H1 (cell line): ENCODE data around the gene ANKRD13C. TPM values are rescaled to one million over a fixed set of nuclear protein-coding genes. Genes with fewer than 3 reads are reported as not detected.

Experiments used
- CTCF ChIA-PET: fragments of 300-600 bp; sonication (Branson Sonifier 250); formaldehyde crosslinking; loops from one replicate; lab custom pipeline; 2021; ENCODE audit not compliant: partially characterized antibody; lab: Charles Lee
- POLR2A ChIA-PET: fragments of 300-600 bp; sonication (Branson Sonifier 250); formaldehyde crosslinking; loops from one replicate; lab custom pipeline; 2021; ENCODE audit warnings: inconsistent platforms; ENCODE audit not compliant: partially characterized antibody; lab: Charles Lee
- DNase-seq, 2 experiments: peaks; one replicate each; pipeline versions ENCODE4 v3.0.0 to v3.0.0-alpha.2; 2010 to 2022; ENCODE audit warnings: low spot score in 2 of 2, low read depth in 1 of 2, mixed read lengths in 1 of 2
- FAIRE-seq: peaks from 2 replicates; lab custom pipeline; 2011; peaks lifted over from hg19 to GRCh38; lab: Jason Lieb, UNC
- H2AFZ ChIP-seq: 2 replicates; pipeline ENCODE4 v1.8.1; 2012; ENCODE audit warnings: low read length, inconsistent platforms
- H2AK5ac ChIP-seq: 2 replicates; pipeline ENCODE4 v1.6.1; 2013; ENCODE audit warnings: low read depth, low read length
- H2BK120ac ChIP-seq: replicated peaks from 2 replicates; pipeline ENCODE3; 2013; ENCODE audit warnings: low read depth, low read length, inconsistent platforms
- H2BK12ac ChIP-seq: 2 replicates; pipeline ENCODE4 v1.6.1; 2013; ENCODE audit warnings: low read depth, low read length
- H2BK15ac ChIP-seq: 2 replicates; pipeline ENCODE4 v1.6.1; 2013; ENCODE audit warnings: low read length
- H2BK20ac ChIP-seq: 2 replicates; pipeline ENCODE4 v1.6.1; 2013; ENCODE audit warnings: low read length
- H2BK5ac ChIP-seq: 2 replicates; pipeline ENCODE4 v1.6.1; 2013; ENCODE audit warnings: low read depth, low read length
- H3K14ac ChIP-seq: 2 replicates; pipeline ENCODE4 v1.6.1; 2013; ENCODE audit warnings: inconsistent platforms; ENCODE audit not compliant: insufficient read length
- H3K18ac ChIP-seq: 2 replicates; pipeline ENCODE4 v1.6.1; 2013; ENCODE audit warnings: low read length; ENCODE audit errors: extremely low read depth
- H3K23ac ChIP-seq: 2 replicates; pipeline ENCODE4 v1.6.1; 2013; ENCODE audit warnings: inconsistent platforms; ENCODE audit not compliant: insufficient read length
- H3K23me2 ChIP-seq: 2 replicates; pipeline ENCODE4 v1.6.1; 2013; ENCODE audit warnings: low read depth, low read length
- H3K27ac ChIP-seq: 2 replicates; pipeline ENCODE4 v1.6.1; 2011; ENCODE audit warnings: low read depth, low read length, inconsistent platforms
- H3K27me3 ChIP-seq, 4 experiments: replicated peaks in 1 of 4; 1 replicate in 1 of 4; 2 replicates in 3 of 4; pipeline versions ENCODE4 v1.6.1 to v1.8.1; 2011 to 2013; ENCODE audit warnings: low read length in 3 of 4, mild to moderate bottlenecking in 3 of 4, inconsistent platforms in 2 of 4, mixed read lengths in 2 of 4, moderate library complexity in 1 of 4; ENCODE audit not compliant: control insufficient read depth in 3 of 4, insufficient read depth in 3 of 4; ENCODE audit errors: extremely low read depth in 1 of 4
- H3K36me3 ChIP-seq, 4 experiments: 2 replicates each; pipeline versions ENCODE4 v1.6.1 to v1.8.1; 2011 to 2013; ENCODE audit warnings: mild to moderate bottlenecking in 4 of 4, low read length in 3 of 4, moderate library complexity in 2 of 4, control low read depth in 1 of 4, inconsistent platforms in 1 of 4; ENCODE audit not compliant: insufficient read depth in 4 of 4, control insufficient read depth in 2 of 4
- H3K4ac ChIP-seq: replicated peaks from 2 replicates; pipeline ENCODE3; 2013; ENCODE audit warnings: low read length, low read depth, mixed read lengths, inconsistent platforms; ENCODE audit not compliant: insufficient read length
- H3K4me1 ChIP-seq, 4 experiments: replicated peaks in 1 of 4; 1 replicate in 1 of 4; 2 replicates in 3 of 4; pipeline versions ENCODE4 v1.6.1 to v1.8.1; 2011 to 2013; ENCODE audit warnings: low read length in 3 of 4, inconsistent platforms in 2 of 4, mixed read lengths in 1 of 4; ENCODE audit not compliant: insufficient read depth in 4 of 4, control insufficient read depth in 3 of 4
- H3K4me2 ChIP-seq, 2 experiments: 2 replicates each; pipeline versions ENCODE4 v1.6.1 to v1.8.1; 2011 to 2013; ENCODE audit warnings: low read depth in 2 of 2, low read length in 2 of 2, control low read depth in 1 of 2, inconsistent platforms in 1 of 2, mild to moderate bottlenecking in 1 of 2; ENCODE audit not compliant: insufficient read depth in 1 of 2
- H3K4me3 ChIP-seq, 4 experiments: fragments of 200-600, 300-600 bp in 1 of 4; sonication (generic), shearing (Covaris generic), sonication (Bioruptor Twin) in 1 of 4; 2 replicates each; pipeline versions ENCODE4 v1.5.1 to v1.8.1; 2011 to 2016; ENCODE audit warnings: low read length in 4 of 4, low read depth in 3 of 4, control low read depth in 2 of 4, inconsistent platforms in 2 of 4, mild to moderate bottlenecking in 2 of 4, mixed read lengths in 1 of 4, moderate library complexity in 1 of 4; ENCODE audit not compliant: insufficient read depth in 2 of 4; ENCODE audit errors: extremely low read depth in 1 of 4
- H3K56ac ChIP-seq: replicated peaks from 2 replicates; pipeline ENCODE3; 2013; ENCODE audit warnings: low read depth, mild to moderate bottlenecking, mixed read lengths, low read length, inconsistent platforms; ENCODE audit not compliant: insufficient read length
- H3K79me1 ChIP-seq: 2 replicates; pipeline ENCODE4 v1.6.1; 2013; ENCODE audit warnings: low read depth, low read length, control low read depth
- H3K79me2 ChIP-seq, 2 experiments: 2 replicates each; pipeline versions ENCODE4 v1.6.1 to v1.8.1; 2012 to 2013; ENCODE audit warnings: low read length in 2 of 2, mild to moderate bottlenecking in 2 of 2, inconsistent platforms in 1 of 2; ENCODE audit not compliant: insufficient read depth in 2 of 2, control insufficient read depth in 1 of 2
- H3K9ac ChIP-seq, 4 experiments: replicated peaks in 1 of 4; 1 replicate in 1 of 4; 2 replicates in 3 of 4; pipeline versions ENCODE4 v1.6.1 to v1.8.1; 2011 to 2013; ENCODE audit warnings: low read depth in 3 of 4, low read length in 3 of 4, control low read depth in 2 of 4, mild to moderate bottlenecking in 2 of 4, moderate library complexity in 2 of 4, inconsistent platforms in 1 of 4; ENCODE audit errors: extremely low read depth in 1 of 4
- H3K9me3 ChIP-seq, 2 experiments: 2 replicates each; pipeline versions ENCODE4 v1.6.1 to v1.8.1; 2012 to 2013; ENCODE audit warnings: mild to moderate bottlenecking in 2 of 2, moderate library complexity in 2 of 2, control low read depth in 1 of 2, inconsistent platforms in 1 of 2, low read depth in 1 of 2, low read length in 1 of 2, mixed read lengths in 1 of 2; ENCODE audit not compliant: insufficient read depth in 2 of 2
- H4K20me1 ChIP-seq, 2 experiments: replicated peaks in 1 of 2; 2 replicates each; pipeline versions ENCODE3 to v1.8.1; 2011 to 2013; ENCODE audit warnings: inconsistent platforms in 2 of 2, low read length in 2 of 2, mild to moderate bottlenecking in 1 of 2; ENCODE audit not compliant: insufficient read depth in 2 of 2, control insufficient read depth in 1 of 2
- H4K5ac ChIP-seq: 2 replicates; pipeline ENCODE4 v1.6.1; 2013; ENCODE audit warnings: low read length, low read depth, mixed read lengths, inconsistent platforms; ENCODE audit not compliant: insufficient read length
- H4K8ac ChIP-seq: 2 replicates; pipeline ENCODE4 v1.8.0; 2013; ENCODE audit warnings: mild to moderate bottlenecking, moderate library complexity, low read length, inconsistent platforms; ENCODE audit not compliant: insufficient read depth; ENCODE audit errors: extremely low read depth
- H4K91ac ChIP-seq: replicated peaks from 2 replicates; pipeline ENCODE3; 2013; ENCODE audit warnings: low read length, mixed read lengths, inconsistent platforms; ENCODE audit not compliant: insufficient read length
- RXRA ChIP-seq: IDR thresholded peaks from 2 replicates; pipeline ENCODE4 v1.6.1; 2011; ENCODE audit warnings: low read depth, mild to moderate bottlenecking, low read length, moderate library complexity; ENCODE audit not compliant: insufficient read depth
- SIN3A ChIP-seq, 2 experiments: IDR thresholded peaks in 1 of 2; conservative IDR thresholded peaks in 1 of 2; 2 replicates each; pipeline ENCODE4 v1.6.1; 2011 to 2012; ENCODE audit warnings: low read length in 2 of 2, improper control_type of control experiment in 1 of 2, low read depth in 1 of 2, mild to moderate bottlenecking in 1 of 2
- SIX5 ChIP-seq: IDR thresholded peaks from 2 replicates; pipeline ENCODE4 v1.6.1; 2011; ENCODE audit warnings: mild to moderate bottlenecking, low read depth, low read length
- WGBS, 2 experiments: shearing (Covaris generic) in 1 of 2; methylation state at CpG; one replicate each; pipeline versions ENCODE4 v1.1.6 to v1.1.7; 2013 to 2015; ENCODE audit warnings: low lambda C conversion rate in 2 of 2, mixed read lengths in 2 of 2, inconsistent platforms in 1 of 2, low coverage in 1 of 2, missing lambda C conversion rate in 1 of 2; ENCODE audit not compliant: insufficient replicate concordance in 2 of 2, insufficient coverage in 1 of 2, insufficient read length in 1 of 2; ENCODE audit errors: extremely low coverage in 1 of 2, missing lambda C conversion rate in 1 of 2; 5-methylcytosine and 5-hydroxymethylcytosine counted together
- polyA plus RNA-seq, 7 experiments: library from polyadenylated mRNA; depleted of rRNA in 3 of 7; stranded (reverse) in 5 of 7; unstranded in 2 of 7; fragments of >200 nt in 5 of 7; fragments of 200-250 nt in 2 of 7; gene quantifications; 1 replicate in 5 of 7; 2 replicates in 1 of 7; 4 replicates in 1 of 7; pipeline versions ENCODE4 v1.2.1 to v1.2.3, GENCODE V29; 2011 to 2013; ENCODE audit warnings: missing spikeins in 2 of 7, mixed read lengths in 2 of 7
- total RNA-seq: library from RNA; stranded (reverse); fragmentation: NEBNext Ultra II Directional; extraction: Animal tissue kit (Norgen Biotek cat#: 25700); gene quantifications from 2 replicates; pipeline ENCODE4 v1.2.1, GENCODE V29; 2021

Gene ANKRD13C
- total and polyA plus RNA-seq, 2 of the 8 experiments (the other 6 are each of a cell fraction or from before 2014, with no cell fraction given), result 4.8 to 21.7 TPM

DNA sequence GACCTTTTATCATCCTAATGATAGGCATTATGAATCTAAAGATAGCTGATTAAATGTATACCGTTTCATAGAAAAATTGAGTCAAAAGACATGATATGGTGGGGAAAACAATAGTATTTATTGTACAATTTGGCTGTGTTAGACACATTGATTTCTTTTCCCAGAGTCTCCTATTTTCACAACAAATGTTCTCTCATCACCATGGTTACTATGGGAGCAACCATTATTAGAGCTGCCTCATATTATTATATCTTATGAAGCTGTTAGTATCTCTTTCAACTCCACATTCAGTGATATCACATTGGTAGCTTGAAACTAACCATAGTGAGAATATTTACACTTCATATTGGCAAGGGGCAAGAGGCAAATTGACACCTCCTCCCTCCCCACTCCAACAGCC is 45.8 kb upstream of the ANKRD13C start:
- DNase-seq, result no peak
- Histone ChIP-seq H3K4ac (no peak overlapping the region), H3K9ac (no peak overlapping the region), H2BK12ac (no peak overlapping the region), H2AK5ac (no peak overlapping the region), H3K4me2 (no peak overlapping the region), H3K4me1 (peaks cover 0 to 3% (median 0%) of the 10 kb centered on the region in 4 experiments; a peak in 1 of 7 replicates), H3K9me3 (no peaks in the 10 kb centered on the region), H2BK120ac (no peak overlapping the region), H4K5ac (no peak overlapping the region), H3K36me3 (no peaks in the 10 kb centered on the region), H4K20me1 (no peaks in the 10 kb centered on the region), H3K23me2 (no peaks in the 10 kb centered on the region), H2BK15ac (no peak overlapping the region), H3K14ac (no peak overlapping the region), H2AFZ (no peak overlapping the region), H3K79me1 (no peaks in the 10 kb centered on the region), H3K27me3 (no peaks in the 10 kb centered on the region), H4K8ac (no peak overlapping the region), H3K23ac (no peak overlapping the region), H2BK5ac (no peak overlapping the region), H4K91ac (no peak overlapping the region), H2BK20ac (no peak overlapping the region), H3K27ac (no peak overlapping the region), H3K56ac (no peak overlapping the region), H3K79me2 (no peaks in the 10 kb centered on the region), H3K18ac (no peak overlapping the region), H3K4me3 (no peak overlapping the region)
- ChIA-PET POLR2A (interaction anchor here (1.0 to 6.0 kb wide), 3 partner anchors 11 to 24 kb away, joined by 3 to 52 read pairs (median 5); partner anchors contain the start of gene CTH), CTCF (interaction anchor here (1.0 kb wide), 1 partner anchor 10 kb away, joined by 3 read pairs; no protein-coding TSS in a partner anchor)
- 79% methylated on average over 1 of the region's 1 CpG; no CpG with 5 or more reads in 1 of the 2 experiments for WGBS, 2 experiments
- FAIRE-seq, result no peak
- TF ChIP-seq SIX5 (no peak), SIN3A (conservative IDR thresholded peaks at IDR 0.05 in 1 of 2, IDR thresholded peaks at IDR 0.05 in 1 of 2; ENCODE audit: low read depth in 1 of 2, low read length in 2 of 2) (no peak), RXRA (no peak)
